GM23338 (cell line): Measurements from ENCODE around the gene SDE2. TPM values are rescaled to one million over a fixed set of nuclear protein-coding genes. Genes with fewer than 3 reads are reported as not detected.

Experiments used
- ATAC-seq: fragments of 200-7000 bp; cut with Tn5 transposase; 3 replicates; pipeline ENCODE4 v1.9.1; 2020
- DNase-seq: peaks from one replicate; pipeline ENCODE4 v3.0.0-alpha.2; 2015; ENCODE audit warnings: low spot score
- H2AFZ ChIP-seq: fragments of 200-600 bp; sonication (generic); 2 replicates; pipeline ENCODE4 v1.8.0; 2016; ENCODE audit warnings: antibody characterized with exemption, mild to moderate bottlenecking, moderate library complexity
- H3F3A ChIP-seq: fragments of 200-600 bp; sonication (generic); replicated peaks from 2 replicates; pipeline ENCODE4 v1.8.0; 2017; ENCODE audit warnings: antibody characterized with exemption, mixed run types, low read depth
- H3K27ac ChIP-seq: fragments of 200-600 bp; sonication (generic); 2 replicates; pipeline ENCODE4 v1.6.1; 2016; ENCODE audit warnings: low read depth
- H3K27me3 ChIP-seq: fragments of 200-600 bp; sonication (generic); 2 replicates; pipeline ENCODE4 v1.8.0; 2016; ENCODE audit warnings: mild to moderate bottlenecking, mixed run types, moderate library complexity; ENCODE audit not compliant: insufficient read depth
- H3K36me3 ChIP-seq: fragments of 200-600 bp; sonication (generic); 2 replicates; pipeline ENCODE4 v1.8.0; 2016; ENCODE audit warnings: mild to moderate bottlenecking; ENCODE audit not compliant: insufficient read depth
- H3K4me1 ChIP-seq: fragments of 200-600 bp; sonication (generic); 2 replicates; pipeline ENCODE4 v1.8.0; 2016; ENCODE audit warnings: mild to moderate bottlenecking, moderate library complexity; ENCODE audit not compliant: insufficient read depth
- H3K4me2 ChIP-seq: fragments of 200-600 bp; sonication (generic); 2 replicates; pipeline ENCODE4 v1.7.1; 2017; ENCODE audit warnings: mixed run types
- H3K4me3 ChIP-seq: fragments of 200-600 bp; sonication (generic); 2 replicates; pipeline ENCODE4 v1.6.1; 2016; ENCODE audit warnings: mixed run types
- H3K79me2 ChIP-seq: fragments of 200-600 bp; sonication (generic); replicated peaks from 2 replicates; pipeline ENCODE4 v1.8.0; 2017; ENCODE audit warnings: mild to moderate bottlenecking; ENCODE audit not compliant: insufficient read depth
- H3K9me2 ChIP-seq: fragments of 200-600 bp; sonication (generic); 2 replicates; pipeline ENCODE4 v1.8.0; 2017; ENCODE audit not compliant: insufficient read depth
- H4K20me1 ChIP-seq: fragments of 200-600 bp; sonication (generic); replicated peaks from 2 replicates; pipeline ENCODE4 v1.8.0; 2017; ENCODE audit warnings: mild to moderate bottlenecking; ENCODE audit not compliant: insufficient read depth
- H3K27ac Mint-ChIP-seq: 2 replicates; pipeline ENCODE4 v1.8.0; 2020; ENCODE audit warnings: inconsistent platforms, mild to moderate bottlenecking, moderate library complexity, mixed read lengths
- H3K27me3 Mint-ChIP-seq: 3 replicates; pipeline ENCODE4 v1.8.0; 2022; ENCODE audit warnings: low read depth, mild to moderate bottlenecking, moderate library complexity, mixed read lengths, inconsistent platforms; ENCODE audit not compliant: insufficient read depth, poor library complexity
- H3K36me3 Mint-ChIP-seq: 3 replicates; pipeline ENCODE4 v1.8.0; 2021; ENCODE audit warnings: low read depth, mild to moderate bottlenecking, inconsistent platforms, moderate library complexity, mixed read lengths
- H3K4me1 Mint-ChIP-seq: 3 replicates; pipeline ENCODE4 v1.8.0; 2020; ENCODE audit warnings: mild to moderate bottlenecking, inconsistent platforms, mixed read lengths
- H3K4me3 Mint-ChIP-seq: 3 replicates; pipeline ENCODE4 v1.8.0; 2021; ENCODE audit warnings: moderate library complexity, mild to moderate bottlenecking, inconsistent platforms, mixed read lengths
- H3K9me3 Mint-ChIP-seq: 3 replicates; pipeline ENCODE4 v1.8.0; 2020; ENCODE audit warnings: moderate library complexity, mild to moderate bottlenecking, inconsistent platforms, mixed read lengths
- CREB1 ChIP-seq: fragments of 250-450 bp; sonication (Bioruptor Pico); IDR thresholded peaks from 2 replicates; pipeline ENCODE4 v1.5.0; 2020; ENCODE audit warnings: low read depth, mild to moderate bottlenecking, moderate library complexity
- EZH2 ChIP-seq: fragments of 200-600 bp; sonication (generic); IDR thresholded peaks from one replicate; pipeline ENCODE4 v1.8.0; 2017; ENCODE audit warnings: antibody characterized with exemption, mild to moderate bottlenecking, low read depth; ENCODE audit not compliant: unreplicated experiment
- NANOG ChIP-seq: IDR thresholded peaks from 2 replicates; pipeline ENCODE4 v1.6.1; 2016; ENCODE audit warnings: antibody characterized with exemption, borderline replicate concordance
- POLR2AphosphoS5 ChIP-seq: IDR thresholded peaks from 2 replicates; pipeline ENCODE4 v1.6.1; 2016; ENCODE audit warnings: antibody characterized with exemption, low read depth
- ZNF331 ChIP-seq: fragments of 250-450 bp; sonication (Bioruptor Pico); IDR thresholded peaks from 2 replicates; pipeline ENCODE4 v1.5.0; 2020; ENCODE audit warnings: low read depth, mild to moderate bottlenecking, moderate library complexity
- polyA plus RNA-seq: library from polyadenylated mRNA; unstranded; fragments of >200 nt; fragmentation: Nextera tagmentation; extraction: Ambion mirVana; gene quantifications from 2 replicates; pipeline ENCODE4 v1.2.1, GENCODE V29; 2016
- total RNA-seq: library from RNA; depleted of rRNA; stranded (reverse); fragments of >200 nt; shearing (Covaris generic); gene quantifications from 2 replicates; pipeline ENCODE4 v1.2.3, GENCODE V29; 2014
- TF ChIP-seq, protein P1 (sequence below): fragments of 250-450 bp; sonication (Bioruptor Pico); IDR thresholded peaks from 2 replicates; pipeline ENCODE4 v1.5.0; 2020; ENCODE audit warnings: mild to moderate bottlenecking, moderate library complexity
- TF ChIP-seq, protein P2 (sequence below): IDR thresholded peaks from 2 replicates; pipeline ENCODE4 v1.6.1; 2016; ENCODE audit warnings: antibody characterized with exemption

The SDE2 gene
- total and polyA plus RNA-seq, 2 experiments from 2014 or later = 10.6 to 26.9 TPM

DNA sequence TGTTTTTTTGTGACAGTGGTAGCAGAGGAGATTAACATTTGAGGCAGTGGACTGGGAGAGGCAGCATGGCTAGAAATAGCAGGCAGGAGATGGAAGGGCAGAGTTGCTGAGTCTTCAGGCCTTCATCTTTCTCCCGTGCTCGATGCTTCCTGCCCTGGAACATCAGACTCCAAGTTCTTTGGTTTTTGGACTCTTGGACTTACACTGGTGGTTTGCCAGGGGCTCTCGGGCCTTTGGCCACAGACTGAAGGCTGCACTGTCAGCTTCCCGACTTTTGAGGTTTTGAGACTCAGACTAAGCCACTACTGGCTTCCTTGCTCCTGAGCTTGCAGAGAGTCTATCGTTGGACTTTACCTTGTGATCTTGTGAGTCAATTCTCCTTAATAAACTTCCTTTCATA, 33.9 kb downstream of the SDE2 start (continued):
- TF ChIP-seq, protein P1, sequence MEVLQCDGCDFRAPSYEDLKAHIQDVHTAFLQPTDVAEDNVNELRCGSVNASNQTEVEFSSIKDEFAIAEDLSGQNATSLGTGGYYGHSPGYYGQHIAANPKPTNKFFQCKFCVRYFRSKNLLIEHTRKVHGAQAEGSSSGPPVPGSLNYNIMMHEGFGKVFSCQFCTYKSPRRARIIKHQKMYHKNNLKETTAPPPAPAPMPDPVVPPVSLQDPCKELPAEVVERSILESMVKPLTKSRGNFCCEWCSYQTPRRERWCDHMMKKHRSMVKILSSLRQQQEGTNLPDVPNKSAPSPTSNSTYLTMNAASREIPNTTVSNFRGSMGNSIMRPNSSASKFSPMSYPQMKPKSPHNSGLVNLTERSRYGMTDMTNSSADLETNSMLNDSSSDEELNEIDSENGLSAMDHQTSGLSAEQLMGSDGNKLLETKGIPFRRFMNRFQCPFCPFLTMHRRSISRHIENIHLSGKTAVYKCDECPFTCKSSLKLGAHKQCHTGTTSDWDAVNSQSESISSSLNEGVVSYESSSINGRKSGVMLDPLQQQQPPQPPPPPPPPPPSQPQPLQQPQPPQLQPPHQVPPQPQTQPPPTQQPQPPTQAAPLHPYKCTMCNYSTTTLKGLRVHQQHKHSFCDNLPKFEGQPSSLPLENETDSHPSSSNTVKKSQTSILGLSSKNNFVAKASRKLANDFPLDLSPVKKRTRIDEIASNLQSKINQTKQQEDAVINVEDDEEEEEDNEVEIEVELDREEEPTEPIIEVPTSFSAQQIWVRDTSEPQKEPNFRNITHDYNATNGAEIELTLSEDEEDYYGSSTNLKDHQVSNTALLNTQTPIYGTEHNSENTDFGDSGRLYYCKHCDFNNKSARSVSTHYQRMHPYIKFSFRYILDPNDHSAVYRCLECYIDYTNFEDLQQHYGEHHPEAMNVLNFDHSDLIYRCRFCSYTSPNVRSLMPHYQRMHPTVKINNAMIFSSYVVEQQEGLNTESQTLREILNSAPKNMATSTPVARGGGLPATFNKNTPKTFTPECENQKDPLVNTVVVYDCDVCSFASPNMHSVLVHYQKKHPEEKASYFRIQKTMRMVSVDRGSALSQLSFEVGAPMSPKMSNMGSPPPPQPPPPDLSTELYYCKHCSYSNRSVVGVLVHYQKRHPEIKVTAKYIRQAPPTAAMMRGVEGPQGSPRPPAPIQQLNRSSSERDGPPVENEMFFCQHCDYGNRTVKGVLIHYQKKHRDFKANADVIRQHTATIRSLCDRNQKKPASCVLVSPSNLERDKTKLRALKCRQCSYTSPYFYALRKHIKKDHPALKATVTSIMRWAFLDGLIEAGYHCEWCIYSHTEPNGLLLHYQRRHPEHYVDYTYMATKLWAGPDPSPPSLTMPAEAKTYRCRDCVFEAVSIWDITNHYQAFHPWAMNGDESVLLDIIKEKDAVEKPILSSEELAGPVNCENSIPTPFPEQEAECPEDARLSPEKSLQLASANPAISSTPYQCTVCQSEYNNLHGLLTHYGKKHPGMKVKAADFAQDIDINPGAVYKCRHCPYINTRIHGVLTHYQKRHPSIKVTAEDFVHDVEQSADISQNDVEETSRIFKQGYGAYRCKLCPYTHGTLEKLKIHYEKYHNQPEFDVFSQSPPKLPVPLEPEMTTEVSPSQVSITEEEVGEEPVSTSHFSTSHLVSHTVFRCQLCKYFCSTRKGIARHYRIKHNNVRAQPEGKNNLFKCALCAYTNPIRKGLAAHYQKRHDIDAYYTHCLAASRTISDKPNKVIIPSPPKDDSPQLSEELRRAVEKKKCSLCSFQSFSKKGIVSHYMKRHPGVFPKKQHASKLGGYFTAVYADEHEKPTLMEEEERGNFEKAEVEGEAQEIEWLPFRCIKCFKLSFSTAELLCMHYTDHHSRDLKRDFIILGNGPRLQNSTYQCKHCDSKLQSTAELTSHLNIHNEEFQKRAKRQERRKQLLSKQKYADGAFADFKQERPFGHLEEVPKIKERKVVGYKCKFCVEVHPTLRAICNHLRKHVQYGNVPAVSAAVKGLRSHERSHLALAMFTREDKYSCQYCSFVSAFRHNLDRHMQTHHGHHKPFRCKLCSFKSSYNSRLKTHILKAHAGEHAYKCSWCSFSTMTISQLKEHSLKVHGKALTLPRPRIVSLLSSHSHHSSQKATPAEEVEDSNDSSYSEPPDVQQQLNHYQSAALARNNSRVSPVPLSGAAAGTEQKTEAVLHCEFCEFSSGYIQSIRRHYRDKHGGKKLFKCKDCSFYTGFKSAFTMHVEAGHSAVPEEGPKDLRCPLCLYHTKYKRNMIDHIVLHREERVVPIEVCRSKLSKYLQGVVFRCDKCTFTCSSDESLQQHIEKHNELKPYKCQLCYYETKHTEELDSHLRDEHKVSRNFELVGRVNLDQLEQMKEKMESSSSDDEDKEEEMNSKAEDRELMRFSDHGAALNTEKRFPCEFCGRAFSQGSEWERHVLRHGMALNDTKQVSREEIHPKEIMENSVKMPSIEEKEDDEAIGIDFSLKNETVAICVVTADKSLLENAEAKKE = no peak
- TF ChIP-seq, protein P2, sequence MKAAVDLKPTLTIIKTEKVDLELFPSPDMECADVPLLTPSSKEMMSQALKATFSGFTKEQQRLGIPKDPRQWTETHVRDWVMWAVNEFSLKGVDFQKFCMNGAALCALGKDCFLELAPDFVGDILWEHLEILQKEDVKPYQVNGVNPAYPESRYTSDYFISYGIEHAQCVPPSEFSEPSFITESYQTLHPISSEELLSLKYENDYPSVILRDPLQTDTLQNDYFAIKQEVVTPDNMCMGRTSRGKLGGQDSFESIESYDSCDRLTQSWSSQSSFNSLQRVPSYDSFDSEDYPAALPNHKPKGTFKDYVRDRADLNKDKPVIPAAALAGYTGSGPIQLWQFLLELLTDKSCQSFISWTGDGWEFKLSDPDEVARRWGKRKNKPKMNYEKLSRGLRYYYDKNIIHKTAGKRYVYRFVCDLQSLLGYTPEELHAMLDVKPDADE = no peak
- TF ChIP-seq NANOG (no peak), POLR2AphosphoS5 (no peak), ZNF331 (no peak), CREB1 (no peak), EZH2 (no peak)

DNA sequence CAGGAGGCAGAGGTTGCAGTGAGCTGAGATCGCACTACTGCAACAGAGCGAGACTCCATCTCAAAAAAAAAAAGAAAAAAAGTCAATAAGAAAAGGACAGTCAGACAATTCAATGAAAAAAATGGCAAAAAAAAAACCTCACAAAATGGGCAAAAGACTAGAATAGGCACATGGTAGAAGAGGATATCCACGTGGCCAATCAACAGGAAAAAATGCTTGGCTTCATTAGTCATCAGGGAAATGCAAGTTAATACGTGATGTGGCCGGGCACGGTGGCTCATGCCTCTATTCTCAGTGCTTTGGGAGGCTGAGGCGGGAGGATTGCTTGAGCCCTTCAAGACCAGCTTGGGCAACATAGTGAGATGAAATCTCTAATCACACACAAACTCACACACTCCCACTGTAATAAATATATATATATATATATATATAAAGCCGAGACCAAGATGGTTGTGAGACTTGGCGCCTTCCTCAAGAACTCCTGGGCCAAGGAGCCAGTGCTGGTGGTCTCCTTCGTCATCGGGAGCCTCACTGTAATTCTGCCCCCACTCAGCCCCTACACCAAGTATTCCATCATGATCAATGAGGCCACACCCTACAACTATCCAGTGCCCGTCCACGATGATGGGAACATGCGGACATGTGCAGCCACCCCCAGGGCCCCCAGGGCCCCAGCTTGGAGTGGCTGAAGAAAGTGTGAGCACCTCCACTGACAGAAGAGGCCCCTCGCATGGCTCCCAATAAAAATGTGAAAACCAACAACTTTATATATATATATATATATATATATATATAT, 35.2 kb downstream of the SDE2 start:
- H3K27ac Mint-ChIP-seq = no peak overlapping the region
- no peaks in the 10 kb centered on the region; the same call in 1 of the 2 replicates for H3K4me1 ChIP-seq
- no peak overlapping the region for H3K27ac ChIP-seq
- no peaks in the 10 kb centered on the region for H3K27me3 ChIP-seq
- H3K4me3 ChIP-seq = no peak overlapping the region
- H3K4me2 ChIP-seq = no peak overlapping the region
- H3K9me2 ChIP-seq = peaks cover 6% of the 10 kb centered on the region; the same call in 1 of the 2 replicates
- H3K9me3 Mint-ChIP-seq = peaks cover 3% of the 10 kb centered on the region; the same call in 2 of the 3 replicates
- ATAC-seq = no peak
- no peaks in the 10 kb centered on the region for H4K20me1 ChIP-seq
- no peaks in the 10 kb centered on the region for H3K36me3 ChIP-seq
- H3K36me3 Mint-ChIP-seq = peaks cover 3% of the 10 kb centered on the region
- DNase-seq = no peak
- H3F3A ChIP-seq = no peaks in the 10 kb centered on the region; the same call in 1 of the 2 replicates
- H3K27me3 Mint-ChIP-seq = peaks cover 3% of the 10 kb centered on the region
- H2AFZ ChIP-seq = no peak overlapping the region
- peaks cover 3% of the 10 kb centered on the region; the same call in 2 of the 3 replicates for H3K4me1 Mint-ChIP-seq
- no peaks in the 10 kb centered on the region for H3K79me2 ChIP-seq
- no peak overlapping the region for H3K4me3 Mint-ChIP-seq
- TF ChIP-seq, protein P1 = no peak
- no peak for TF ChIP-seq EZH2
- TF ChIP-seq NANOG = no peak
- no peak for TF ChIP-seq ZNF331
